BJ (cell line): ENCODE results near the gene PAEP. TPM values are rescaled to one million over a fixed set of nuclear protein-coding genes. Genes with fewer than 3 reads are reported as not detected.

Source experiments
- CTCF ChIA-PET: fragments of 350-600 bp; formaldehyde crosslinking; extraction: SDS; loops from one replicate; lab custom pipeline; 2021; ENCODE audit warnings: antibody characterized with exemption, inconsistent platforms; lab: Yijun Ruan, JAX
- POLR2A ChIA-PET: fragments of 300-600 bp; sonication (Branson Sonifier 250); formaldehyde crosslinking; extraction: SDS; loops from one replicate; lab custom pipeline; 2021; ENCODE audit warnings: antibody characterized with exemption; lab: Charles Lee
- DNase-seq: peaks from one replicate; pipeline ENCODE4 v3.0.0-alpha.2; 2011; ENCODE audit warnings: low read depth
- H3K27me3 ChIP-seq: 2 replicates; pipeline ENCODE4 v1.6.0; 2011; ENCODE audit warnings: low read length; ENCODE audit not compliant: control insufficient read depth, insufficient read depth
- H3K36me3 ChIP-seq: 2 replicates; pipeline ENCODE4 v1.5.1; 2011; ENCODE audit warnings: low read length; ENCODE audit not compliant: control insufficient read depth, insufficient read depth
- H3K4me3 ChIP-seq: 2 replicates; pipeline ENCODE4 v1.5.1; 2011; ENCODE audit warnings: low read depth, mild to moderate bottlenecking, control low read depth, low read length
- polyA plus RNA-seq: library from polyadenylated mRNA; depleted of rRNA; stranded (reverse); fragments of >200 nt; gene quantifications from 2 replicates; pipeline ENCODE4 v1.2.3, GENCODE V29; 2011
- TF ChIP-seq, protein P1 (sequence below): IDR thresholded peaks from 2 replicates; pipeline ENCODE4 v1.5.1; 2011; ENCODE audit warnings: low read depth, mild to moderate bottlenecking, control low read depth, inconsistent platforms, low read length, moderate library complexity; ENCODE audit not compliant: insufficient read depth

PAEP gene
- polyA plus RNA-seq, 1 experiment: not detected

- POLR2A ChIA-PET: no interaction called here
- TF ChIP-seq, protein P1, sequence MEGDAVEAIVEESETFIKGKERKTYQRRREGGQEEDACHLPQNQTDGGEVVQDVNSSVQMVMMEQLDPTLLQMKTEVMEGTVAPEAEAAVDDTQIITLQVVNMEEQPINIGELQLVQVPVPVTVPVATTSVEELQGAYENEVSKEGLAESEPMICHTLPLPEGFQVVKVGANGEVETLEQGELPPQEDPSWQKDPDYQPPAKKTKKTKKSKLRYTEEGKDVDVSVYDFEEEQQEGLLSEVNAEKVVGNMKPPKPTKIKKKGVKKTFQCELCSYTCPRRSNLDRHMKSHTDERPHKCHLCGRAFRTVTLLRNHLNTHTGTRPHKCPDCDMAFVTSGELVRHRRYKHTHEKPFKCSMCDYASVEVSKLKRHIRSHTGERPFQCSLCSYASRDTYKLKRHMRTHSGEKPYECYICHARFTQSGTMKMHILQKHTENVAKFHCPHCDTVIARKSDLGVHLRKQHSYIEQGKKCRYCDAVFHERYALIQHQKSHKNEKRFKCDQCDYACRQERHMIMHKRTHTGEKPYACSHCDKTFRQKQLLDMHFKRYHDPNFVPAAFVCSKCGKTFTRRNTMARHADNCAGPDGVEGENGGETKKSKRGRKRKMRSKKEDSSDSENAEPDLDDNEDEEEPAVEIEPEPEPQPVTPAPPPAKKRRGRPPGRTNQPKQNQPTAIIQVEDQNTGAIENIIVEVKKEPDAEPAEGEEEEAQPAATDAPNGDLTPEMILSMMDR: no peak
- H3K4me3 ChIP-seq: no peak overlapping the region
- H3K36me3 ChIP-seq: no peaks in the 10 kb centered on the region
- DNase-seq: no peak
- CTCF ChIA-PET: interaction anchor here (1.3 kb wide), 1 partner anchor 9 kb away, joined by 7 read pairs; no protein-coding TSS in a partner anchor
- H3K27me3 ChIP-seq: no peaks in the 10 kb centered on the region
Observed at GRCh38 chr9:135514342-135515082, 47.0 kb upstream of the PAEP start.

GRCh38 chr9:135515083-135515951 lies 46.2 kb upstream of the PAEP start:
- Histone ChIP-seq H3K36me3 (no peaks in the 10 kb centered on the region), H3K27me3 (no peaks in the 10 kb centered on the region), H3K4me3 (no peak overlapping the region)
- ChIA-PET POLR2A (no interaction called here), CTCF (interaction anchor here (0.6 to 1.3 kb wide), 2 partner anchors 10 to 18 kb away, joined by 3 to 7 read pairs; no protein-coding TSS in a partner anchor)
- TF ChIP-seq, protein P1: no peak
- no peak for DNase-seq

DNA sequence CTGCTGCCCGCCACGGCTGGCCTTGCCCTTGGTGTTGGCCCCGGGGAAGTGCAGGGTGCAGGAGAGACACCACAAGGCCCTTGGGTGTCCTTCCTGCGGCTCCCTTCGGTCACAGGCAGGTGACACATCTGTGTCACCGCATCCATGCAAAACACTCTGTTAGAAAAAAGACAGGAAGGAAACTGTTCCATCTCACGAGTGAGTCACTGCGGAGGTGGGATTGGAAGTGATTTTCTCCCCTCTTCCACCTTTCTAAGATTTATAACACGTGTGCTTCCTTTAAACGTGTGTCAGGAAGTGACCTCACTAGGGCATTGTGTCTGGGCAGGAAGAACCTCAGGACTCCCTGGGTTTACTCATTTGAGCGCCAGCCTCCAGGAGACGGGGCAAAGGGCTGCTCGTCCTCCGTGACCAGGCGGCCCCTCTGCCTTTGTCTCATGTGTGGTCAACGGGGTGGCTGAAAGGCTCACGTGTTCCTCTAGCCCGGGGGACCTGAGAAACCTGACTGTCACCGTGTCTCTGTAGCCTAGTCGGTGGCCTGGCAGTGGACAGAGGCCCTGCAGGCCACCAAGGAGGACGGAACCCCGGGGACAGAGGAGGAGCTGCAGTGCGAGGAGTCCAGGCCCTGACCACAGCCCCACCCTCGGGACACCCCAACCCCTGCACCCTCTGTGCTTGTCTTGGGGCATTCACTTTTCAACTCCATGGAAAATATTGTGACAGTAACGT lies 45.3 kb upstream of the PAEP start:
- H3K27me3 ChIP-seq: no peaks in the 10 kb centered on the region; the same call in 1 of the 2 replicates
- POLR2A ChIA-PET: no interaction called here
- H3K36me3 ChIP-seq: no peaks in the 10 kb centered on the region
- no peak overlapping the region for H3K4me3 ChIP-seq
- TF ChIP-seq, protein P1: no peak
- DNase-seq: no peak
- CTCF ChIA-PET: interaction anchor here (2.4 kb wide), 1 partner anchor 12 kb away, joined by 10 read pairs; no protein-coding TSS in a partner anchor

GRCh38 chr9:135517407-135517822 lies 44.1 kb upstream of the PAEP start:
- ChIA-PET POLR2A (no interaction called here), CTCF (interaction anchor here (2.4 kb wide), 1 partner anchor 13 kb away, joined by 10 read pairs; no protein-coding TSS in a partner anchor)
- no peak overlapping the region for H3K4me3 ChIP-seq
- TF ChIP-seq, protein P1: no peak
- no peaks in the 10 kb centered on the region for H3K36me3 ChIP-seq
- no peaks in the 10 kb centered on the region; the same call in 1 of the 2 replicates for H3K27me3 ChIP-seq
- DNase-seq: no peak
